Activated CD8-positive, alpha-beta memory T cell treated with anti-CD3 and anti-CD28 coated beads, Interleukin-2, amount 50 U/mL, for 4 hours (primary cell): Measurements from ENCODE around the gene VPS35L.
"Not testable (repeated sequence)": the region's sequence is repeated elsewhere in the genome, so short reads cannot be mapped to it uniquely, and the experiment has no call there.

Experiments used
- DNase-seq: peaks from one replicate; pipeline ENCODE4 v3.0.0-alpha.2; 2020

Gene VPS35L

GRCh38 chr16:19655242-19655777 is 99.8 kb downstream of the VPS35L start:
- DNase-seq = no peak

GRCh38 chr16:19657831-19658230 is 102.3 kb downstream of the VPS35L start:
- DNase-seq = no peak

- DNase-seq = no peak
Measured at GRCh38 chr16:19659554-19659953, 104.1 kb downstream of the VPS35L start.

- no peak for DNase-seq
Measured at GRCh38 chr16:19660432-19660831, 104.9 kb downstream of the VPS35L start.

GRCh38 chr16:19662351-19662750 is 106.8 kb downstream of the VPS35L start:
- DNase-seq = no peak

GRCh38 chr16:19664166-19664565 is 108.7 kb downstream of the VPS35L start:
- DNase-seq = no peak

GRCh38 chr16:19665313-19665712 is 109.8 kb downstream of the VPS35L start:
- not testable (repeated sequence) for DNase-seq

GRCh38 chr16:19666477-19666876 is 111.0 kb downstream of the VPS35L start:
- DNase-seq = no peak

GRCh38 chr16:19672378-19672777 is 116.9 kb downstream of the VPS35L start:
- DNase-seq = no peak

- DNase-seq = no peak
Measured at GRCh38 chr16:19674485-19674884, 119.0 kb downstream of the VPS35L start.

- no peak for DNase-seq
Measured at GRCh38 chr16:19677402-19677801, 121.9 kb downstream of the VPS35L start.

GRCh38 chr16:19678804-19679203 is 123.3 kb downstream of the VPS35L start:
- no peak for DNase-seq

- DNase-seq = not testable (repeated sequence)
Measured at GRCh38 chr16:19679281-19679680, 123.8 kb downstream of the VPS35L start.

- DNase-seq = no peak
Measured at GRCh38 chr16:19680881-19681340, 125.4 kb downstream of the VPS35L start.

GRCh38 chr16:19681637-19682036 is 126.1 kb downstream of the VPS35L start:
- no peak for DNase-seq

GRCh38 chr16:19683453-19684236 is 128.1 kb downstream of the VPS35L start:
- no peak for DNase-seq

GRCh38 chr16:19685176-19685575 is 129.7 kb downstream of the VPS35L start:
- no peak for DNase-seq

- no peak for DNase-seq
Measured at GRCh38 chr16:19687279-19687678, 131.8 kb downstream of the VPS35L start.

GRCh38 chr16:19688396-19689024 is 133.0 kb downstream of the VPS35L start:
- DNase-seq = no peak

GRCh38 chr16:19689342-19689741 is 133.8 kb downstream of the VPS35L start:
- DNase-seq = no peak

GRCh38 chr16:19690196-19690595 is 134.7 kb downstream of the VPS35L start:
- no peak for DNase-seq

GRCh38 chr16:19691161-19691711 is 135.7 kb downstream of the VPS35L start:
- DNase-seq = no peak

- DNase-seq = no peak
Measured at GRCh38 chr16:19694989-19695388, 139.5 kb downstream of the VPS35L start.

GRCh38 chr16:19696328-19696727 is 140.8 kb downstream of the VPS35L start:
- DNase-seq = peak; percentile 45
